H1 (cell line): ENCODE data around the gene NUP210L. TPM values are rescaled to one million over a fixed set of nuclear protein-coding genes. Genes with fewer than 3 reads are reported as not detected.

Source experiments
- BCL11A ChIP-seq, 2 experiments: IDR thresholded peaks; one replicate each; pipeline ENCODE4 v1.6.1; 2011; ENCODE audit warnings: low read depth in 2 of 2, low read length in 2 of 2, mild to moderate bottlenecking in 2 of 2
- CHD7 ChIP-seq: fragments of 300-600 bp; sonication (generic); IDR thresholded peaks from 2 replicates; pipeline ENCODE4 v1.7.1; 2012; ENCODE audit warnings: low read length, moderate library complexity, mild to moderate bottlenecking, inconsistent platforms; ENCODE audit not compliant: insufficient replicate concordance
- POLR2A ChIP-seq, 2 experiments: IDR thresholded peaks; 1 replicate in 1 of 2; 2 replicates in 1 of 2; pipeline ENCODE4 v1.6.1; 2011; ENCODE audit warnings: low read depth in 2 of 2, low read length in 2 of 2, mild to moderate bottlenecking in 2 of 2; ENCODE audit errors: control extremely low read depth in 1 of 2
- POU5F1 ChIP-seq: IDR thresholded peaks from 2 replicates; pipeline ENCODE4 v1.6.1; 2011; ENCODE audit warnings: low read depth, mild to moderate bottlenecking, low read length, moderate library complexity
- SIN3A ChIP-seq, 2 experiments: IDR thresholded peaks in 1 of 2; conservative IDR thresholded peaks in 1 of 2; 2 replicates each; pipeline ENCODE4 v1.6.1; 2011 to 2012; ENCODE audit warnings: low read length in 2 of 2, improper control_type of control experiment in 1 of 2, low read depth in 1 of 2, mild to moderate bottlenecking in 1 of 2
- polyA plus RNA-seq, 7 experiments: library from polyadenylated mRNA; depleted of rRNA in 3 of 7; stranded (reverse) in 5 of 7; unstranded in 2 of 7; fragments of >200 nt in 5 of 7; fragments of 200-250 nt in 2 of 7; gene quantifications; 1 replicate in 5 of 7; 2 replicates in 1 of 7; 4 replicates in 1 of 7; pipeline versions ENCODE4 v1.2.1 to v1.2.3, GENCODE V29; 2011 to 2013; ENCODE audit warnings: missing spikeins in 2 of 7, mixed read lengths in 2 of 7
- total RNA-seq: library from RNA; stranded (reverse); fragmentation: NEBNext Ultra II Directional; extraction: Animal tissue kit (Norgen Biotek cat#: 25700); gene quantifications from 2 replicates; pipeline ENCODE4 v1.2.1, GENCODE V29; 2021

Gene NUP210L
- total and polyA plus RNA-seq, 2 of the 8 experiments (the other 6 are each of a cell fraction or from before 2014, with no cell fraction given), result not detected

GRCh38 chr1:154148807-154149206 is 6.1 kb downstream of the NUP210L start (continued):
- TF ChIP-seq SIN3A (conservative IDR thresholded peaks at IDR 0.05 in 1 of 2, IDR thresholded peaks at IDR 0.05 in 1 of 2; ENCODE audit: low read depth in 1 of 2, low read length in 2 of 2), result no peak
- TF ChIP-seq POLR2A (IDR thresholded peaks at IDR 0.05; ENCODE audit: control extremely low read depth in 1 of 2, low read depth in 2 of 2, low read length in 2 of 2), result no peak
- no peak for TF ChIP-seq BCL11A (IDR thresholded peaks at IDR 0.05; ENCODE audit: low read depth in 2 of 2, low read length in 2 of 2)
- TF ChIP-seq CHD7, result no peak
- no peak for TF ChIP-seq POU5F1
